C1 segment of cervical spinal cord (tissue), 14 donors: ENCODE data around the gene ZNF584.
"Not testable (repeated sequence)": the region's sequence is repeated elsewhere in the genome, so short reads cannot be mapped to it uniquely, and the experiment has no call there.

Experiments
- DNase-seq, 14 donors: peaks; one replicate each; lab custom pipeline; 2025; lab: John Stamatoyannopoulos, UW

ZNF584 gene

GRCh38 chr19:58403920-58404478, 4.5 kb upstream of the ZNF584 start:
- not testable (repeated sequence) for DNase-seq

GRCh38 chr19:58406818-58407657, 1.4 kb upstream of the ZNF584 start:
- DNase-seq = no peak

GRCh38 chr19:58407658-58408151, 744 bp upstream of the ZNF584 start:
- peak in 2 of 14 donors; percentile 29 to 58 for DNase-seq

- DNase-seq = peak in 3 of 14 donors; percentile 7 to 40 (median 34)
These were observed 751 bp downstream of the ZNF584 start for GRCh38 chr19:58409010-58409790.

GRCh38 chr19:58416604-58417003, 8.2 kb downstream of the ZNF584 start:
- no peak for DNase-seq

GRCh38 chr19:58417071-58417470, 8.6 kb downstream of the ZNF584 start:
- no peak for DNase-seq

- DNase-seq = no peak
These were observed 20.2 kb downstream of the ZNF584 start for GRCh38 chr19:58428617-58429016.

GRCh38 chr19:58429745-58430144, 21.3 kb downstream of the ZNF584 start:
- DNase-seq = no peak

GRCh38 chr19:58434217-58434616, 25.8 kb downstream of the ZNF584 start:
- DNase-seq = no peak

- peak; percentile 66 to 100 (median 96) for DNase-seq
These were observed 31.4 kb downstream of the ZNF584 start, which contains the start of gene ZNF132 for GRCh38 chr19:58439576-58440554. ZNF132 (minus strand) TSS chr19:58440153; CDS start chr19:58439821, 332 bp downstream.

GRCh38 chr19:58440556-58440955, 32.1 kb downstream of the ZNF584 start:
- peak in 2 of 14 donors; percentile 24 to 53 for DNase-seq

GRCh38 chr19:58442986-58443385, 34.5 kb downstream of the ZNF584 start:
- not testable (repeated sequence) for DNase-seq

GRCh38 chr19:58448860-58449259, 40.4 kb downstream of the ZNF584 start:
- not testable (repeated sequence) for DNase-seq

GRCh38 chr19:58449980-58450379, 41.5 kb downstream of the ZNF584 start:
- DNase-seq = not testable (repeated sequence)

- DNase-seq = peak in 2 of 14 donors; percentile 27 to 51
These were observed 42.5 kb downstream of the ZNF584 start for GRCh38 chr19:58450856-58451357.

- DNase-seq = peak; percentile 47 to 96 (median 92)
These were observed 43.1 kb downstream of the ZNF584 start, which contains the start of gene ZNF324B for GRCh38 chr19:58451358-58452101. ZNF324B (plus strand) TSS chr19:58451622; CDS start chr19:58453702, 2,080 bp downstream.

GRCh38 chr19:58453743-58454142, 45.3 kb downstream of the ZNF584 start:
- DNase-seq = no peak

- DNase-seq = no peak
These were observed 46.9 kb downstream of the ZNF584 start for GRCh38 chr19:58455306-58455705.

- DNase-seq = no peak
These were observed 47.7 kb downstream of the ZNF584 start for GRCh38 chr19:58456111-58456510.

GRCh38 chr19:58460039-58460438, 51.6 kb downstream of the ZNF584 start:
- DNase-seq = no peak
